Measurements from ENCODE around the gene FAM219A. TPM values are rescaled to one million over a fixed set of nuclear protein-coding genes. Genes with fewer than 3 reads are reported as not detected.

Gene FAM219A
- total RNA-seq, 1 donor from 2014 or later, result 35.7 TPM

DNA sequence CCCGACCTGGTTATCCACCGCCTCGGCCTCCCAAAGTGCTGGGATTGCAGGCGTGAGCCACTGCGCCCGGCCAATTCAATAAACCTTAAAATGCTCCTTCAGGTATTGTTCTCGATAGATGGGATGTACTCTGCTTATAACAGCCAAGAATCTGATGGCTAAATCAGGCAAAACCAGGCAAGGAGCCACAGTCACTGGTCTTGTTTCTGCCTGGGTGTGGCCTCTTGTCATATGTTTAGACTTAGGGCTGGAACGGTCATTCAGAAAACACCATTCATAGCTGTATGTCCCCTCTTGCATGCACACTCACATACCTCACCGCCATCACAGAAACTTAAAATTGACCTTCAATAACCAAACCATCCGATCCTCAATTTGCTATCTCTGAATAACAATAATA lies 7.7 kb downstream of the FAM219A start:
- no peaks in the 10 kb centered on the region for H3K27me3 Mint-ChIP-seq (ENCODE audit: low read depth)
- peaks cover 3% of the 10 kb centered on the region for H3K36me3 Mint-ChIP-seq (ENCODE audit: low read depth)
- TF ChIP-seq, protein P1, sequence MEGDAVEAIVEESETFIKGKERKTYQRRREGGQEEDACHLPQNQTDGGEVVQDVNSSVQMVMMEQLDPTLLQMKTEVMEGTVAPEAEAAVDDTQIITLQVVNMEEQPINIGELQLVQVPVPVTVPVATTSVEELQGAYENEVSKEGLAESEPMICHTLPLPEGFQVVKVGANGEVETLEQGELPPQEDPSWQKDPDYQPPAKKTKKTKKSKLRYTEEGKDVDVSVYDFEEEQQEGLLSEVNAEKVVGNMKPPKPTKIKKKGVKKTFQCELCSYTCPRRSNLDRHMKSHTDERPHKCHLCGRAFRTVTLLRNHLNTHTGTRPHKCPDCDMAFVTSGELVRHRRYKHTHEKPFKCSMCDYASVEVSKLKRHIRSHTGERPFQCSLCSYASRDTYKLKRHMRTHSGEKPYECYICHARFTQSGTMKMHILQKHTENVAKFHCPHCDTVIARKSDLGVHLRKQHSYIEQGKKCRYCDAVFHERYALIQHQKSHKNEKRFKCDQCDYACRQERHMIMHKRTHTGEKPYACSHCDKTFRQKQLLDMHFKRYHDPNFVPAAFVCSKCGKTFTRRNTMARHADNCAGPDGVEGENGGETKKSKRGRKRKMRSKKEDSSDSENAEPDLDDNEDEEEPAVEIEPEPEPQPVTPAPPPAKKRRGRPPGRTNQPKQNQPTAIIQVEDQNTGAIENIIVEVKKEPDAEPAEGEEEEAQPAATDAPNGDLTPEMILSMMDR (IDR thresholded peaks at IDR 0.05), result no peak
- H3K27ac Mint-ChIP-seq (ENCODE audit: unreplicated experiment), result no peak overlapping the region
- no peak for DNase-seq (ENCODE audit: low spot score)
- H3K4me3 Mint-ChIP-seq (ENCODE audit: unreplicated experiment), result no peak overlapping the region
- H3K4me1 Mint-ChIP-seq (ENCODE audit: low read depth), result peaks cover 34% of the 10 kb centered on the region
- no peaks in the 10 kb centered on the region for H3K9me3 Mint-ChIP-seq (ENCODE audit: low read depth)

DNA sequence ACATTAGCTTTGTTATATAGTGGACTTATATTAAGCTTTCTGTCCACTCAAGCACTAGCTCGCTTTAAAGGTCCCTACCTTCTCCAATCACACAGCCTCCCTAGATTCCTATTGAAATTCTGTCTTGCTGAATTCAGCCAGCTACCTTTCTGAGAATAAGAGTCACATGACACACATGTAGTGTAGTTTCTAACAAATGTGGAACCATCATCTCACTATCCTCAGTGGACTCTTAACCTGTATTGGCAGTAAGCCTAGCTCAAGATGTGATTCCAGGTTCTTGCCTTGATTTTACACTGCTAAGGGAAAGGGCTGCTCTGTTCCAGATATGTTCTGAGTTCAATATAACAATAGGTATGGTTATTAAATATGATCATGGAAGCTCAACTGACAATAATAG lies 11.4 kb downstream of the FAM219A start:
- H3K4me3 Mint-ChIP-seq (ENCODE audit: unreplicated experiment), result no peak overlapping the region
- H3K36me3 Mint-ChIP-seq (ENCODE audit: low read depth), result no peaks in the 10 kb centered on the region
- H3K27me3 Mint-ChIP-seq (ENCODE audit: low read depth), result no peaks in the 10 kb centered on the region
- no peaks in the 10 kb centered on the region for H3K9me3 Mint-ChIP-seq (ENCODE audit: low read depth)
- no peak for DNase-seq (ENCODE audit: low spot score)
- peaks cover 32% of the 10 kb centered on the region for H3K4me1 Mint-ChIP-seq (ENCODE audit: low read depth)
- no peak overlapping the region for H3K27ac Mint-ChIP-seq (ENCODE audit: unreplicated experiment)
- TF ChIP-seq, protein P1 (IDR thresholded peaks at IDR 0.05), result no peak

DNA sequence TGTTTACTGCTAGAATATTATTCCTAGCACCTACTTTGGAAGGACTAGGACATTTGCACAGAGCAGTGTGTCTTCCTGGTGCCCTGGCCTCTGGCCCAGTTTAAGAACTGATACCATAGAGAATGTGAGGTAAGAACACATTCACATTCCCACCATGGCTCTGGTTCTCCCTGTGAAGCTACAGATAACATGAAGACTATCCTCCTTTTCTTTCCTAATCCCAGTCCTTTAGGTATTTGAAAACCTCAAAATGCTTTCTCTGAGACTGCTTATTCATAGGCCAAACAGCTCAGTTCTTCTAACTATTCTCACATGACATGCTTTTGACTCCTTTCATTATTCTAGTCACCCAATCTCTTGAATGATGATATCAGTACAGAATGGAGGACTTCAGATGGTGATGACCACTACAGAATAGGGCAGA lies 11.9 kb downstream of the FAM219A start:
- DNase-seq (ENCODE audit: low spot score), result no peak
- peaks cover 33% of the 10 kb centered on the region for H3K4me1 Mint-ChIP-seq (ENCODE audit: low read depth)
- TF ChIP-seq, protein P1 (IDR thresholded peaks at IDR 0.05), result no peak
- H3K27ac Mint-ChIP-seq (ENCODE audit: unreplicated experiment), result no peak overlapping the region
- H3K4me3 Mint-ChIP-seq (ENCODE audit: unreplicated experiment), result no peak overlapping the region
- H3K36me3 Mint-ChIP-seq (ENCODE audit: low read depth), result no peaks in the 10 kb centered on the region
- no peaks in the 10 kb centered on the region for H3K9me3 Mint-ChIP-seq (ENCODE audit: low read depth)
- H3K27me3 Mint-ChIP-seq (ENCODE audit: low read depth), result no peaks in the 10 kb centered on the region

DNA sequence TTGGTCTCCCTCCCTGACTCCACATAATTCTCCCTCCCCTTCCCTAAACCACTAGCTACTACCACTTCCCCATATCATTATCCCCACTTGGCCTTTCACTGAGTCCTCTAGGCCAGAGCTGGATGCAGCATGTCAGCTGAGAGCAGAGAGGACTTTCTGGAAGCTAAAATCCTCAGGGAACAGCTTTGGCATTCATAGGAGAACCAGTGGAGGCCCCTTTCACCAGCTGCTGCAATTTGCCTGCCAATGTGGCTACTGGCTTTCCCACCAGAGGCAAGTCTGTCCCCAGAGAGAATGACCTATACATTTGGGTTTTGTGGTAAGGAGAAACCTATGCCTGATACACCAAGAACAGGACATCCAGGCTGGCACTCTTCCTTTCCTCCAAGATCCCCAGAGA lies 14.4 kb downstream of the FAM219A start:
- Mint-ChIP-seq H3K27me3 (ENCODE audit: low read depth) (no peaks in the 10 kb centered on the region), H3K4me3 (ENCODE audit: unreplicated experiment) (no peak overlapping the region), H3K27ac (ENCODE audit: unreplicated experiment) (no peak overlapping the region), H3K9me3 (ENCODE audit: low read depth) (no peaks in the 10 kb centered on the region), H3K4me1 (ENCODE audit: low read depth) (peaks cover 34% of the 10 kb centered on the region), H3K36me3 (ENCODE audit: low read depth) (peaks cover 4% of the 10 kb centered on the region)
- no peak for DNase-seq (ENCODE audit: low spot score)
- TF ChIP-seq, protein P1 (IDR thresholded peaks at IDR 0.05), result no peak

DNA sequence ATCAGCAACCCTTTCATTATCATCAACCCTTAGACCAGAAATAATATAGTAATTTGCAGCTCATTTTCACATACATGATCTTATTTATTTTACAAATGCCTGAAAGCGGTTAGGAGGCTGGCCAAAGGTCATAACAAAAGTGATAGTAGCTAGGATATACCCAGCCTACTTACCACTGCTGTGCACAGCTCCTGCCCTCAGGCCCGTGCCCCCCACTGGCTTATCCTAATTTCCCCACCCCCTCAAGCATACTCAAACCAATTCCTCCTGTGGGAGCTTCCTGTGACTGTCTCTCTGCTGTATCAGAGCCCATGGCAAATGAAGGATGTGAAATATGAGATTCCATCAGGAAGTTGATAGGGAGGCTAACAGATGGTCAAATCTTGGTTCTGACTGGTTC lies 14.8 kb downstream of the FAM219A start:
- H3K4me3 Mint-ChIP-seq (ENCODE audit: unreplicated experiment), result no peak overlapping the region
- no peak overlapping the region for H3K27ac Mint-ChIP-seq (ENCODE audit: unreplicated experiment)
- TF ChIP-seq, protein P1 (IDR thresholded peaks at IDR 0.05), result no peak
- H3K27me3 Mint-ChIP-seq (ENCODE audit: low read depth), result no peaks in the 10 kb centered on the region
- DNase-seq (ENCODE audit: low spot score), result no peak
- peaks cover 34% of the 10 kb centered on the region for H3K4me1 Mint-ChIP-seq (ENCODE audit: low read depth)
- no peaks in the 10 kb centered on the region for H3K9me3 Mint-ChIP-seq (ENCODE audit: low read depth)
- peaks cover 7% of the 10 kb centered on the region for H3K36me3 Mint-ChIP-seq (ENCODE audit: low read depth)

Measured in chondrocyte (in vitro differentiated cells).